Stimulated activated CD8-positive, alpha-beta memory T cell treated with anti-CD3 and anti-CD28 coated beads, Interleukin-15, amount 100 ng/mL, for 1 hour (primary cell): ENCODE results near the gene TF.
"Not testable (repeated sequence)": the region's sequence is repeated elsewhere in the genome, so short reads cannot be mapped to it uniquely, and the experiment has no call there.

Source experiments
- DNase-seq: peaks from one replicate; pipeline ENCODE4 v3.0.0-alpha.2; 2020; ENCODE audit warnings: low read depth

The TF gene

DNA sequence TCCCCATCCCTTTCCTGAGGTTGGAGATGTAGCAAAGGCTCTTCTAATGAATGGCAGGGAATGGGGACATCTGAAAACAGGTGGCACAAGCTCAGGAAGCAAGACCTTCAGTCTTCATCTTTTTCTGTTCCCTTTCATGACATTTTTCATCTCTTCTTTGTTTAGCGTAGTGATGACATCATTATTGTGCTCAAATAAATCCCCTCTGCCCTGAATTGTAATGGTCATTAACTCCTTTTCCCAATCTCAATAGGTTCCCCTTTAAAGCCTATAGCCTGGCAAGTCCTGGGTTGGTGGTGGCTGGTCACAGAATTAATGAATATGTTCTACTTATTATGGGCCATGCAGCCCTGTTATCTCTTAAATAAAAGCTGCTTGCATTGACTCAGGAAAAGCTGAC, 21.4 kb downstream of the TF start:
- DNase-seq, result no peak

DNA sequence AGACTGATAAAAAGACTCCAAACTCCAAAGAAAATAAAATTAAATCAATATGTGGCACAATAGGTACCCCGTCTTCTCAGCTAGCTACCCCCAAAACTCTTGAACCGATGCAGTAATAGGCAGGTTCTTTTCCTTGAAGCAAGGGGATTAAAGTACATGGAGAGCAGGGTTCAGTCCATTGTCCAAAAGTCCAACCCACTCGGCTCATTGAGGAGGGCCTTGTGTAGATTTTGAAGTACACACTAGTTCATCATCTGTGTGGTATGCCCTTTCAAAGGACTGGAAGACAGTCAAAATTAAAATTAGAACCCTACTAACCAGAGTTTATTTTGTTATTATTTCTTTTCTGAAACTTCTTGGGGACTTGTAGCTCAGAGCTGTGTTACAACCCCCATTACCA, 23.3 kb downstream of the TF start:
- DNase-seq, result no peak

DNA sequence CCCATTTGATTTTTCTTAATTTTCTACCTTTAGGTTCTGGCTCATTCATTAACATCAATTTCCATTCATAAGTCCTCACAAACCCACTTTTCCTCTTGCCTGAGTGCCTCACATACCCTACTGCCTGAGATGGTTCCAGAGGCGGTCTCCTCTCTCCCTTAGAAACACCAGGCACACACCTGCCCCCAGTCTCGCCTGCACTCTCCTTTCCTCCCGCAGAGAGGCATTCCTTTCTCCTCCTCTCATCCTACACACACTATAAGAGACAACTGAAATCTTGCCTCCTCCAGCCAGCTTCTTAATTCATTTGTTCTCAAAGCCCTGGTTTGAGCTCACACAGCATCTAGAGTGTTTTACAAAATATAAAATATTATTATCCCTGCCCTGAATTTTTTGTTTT, 27.5 kb downstream of the TF start:
- DNase-seq, result no peak

DNA sequence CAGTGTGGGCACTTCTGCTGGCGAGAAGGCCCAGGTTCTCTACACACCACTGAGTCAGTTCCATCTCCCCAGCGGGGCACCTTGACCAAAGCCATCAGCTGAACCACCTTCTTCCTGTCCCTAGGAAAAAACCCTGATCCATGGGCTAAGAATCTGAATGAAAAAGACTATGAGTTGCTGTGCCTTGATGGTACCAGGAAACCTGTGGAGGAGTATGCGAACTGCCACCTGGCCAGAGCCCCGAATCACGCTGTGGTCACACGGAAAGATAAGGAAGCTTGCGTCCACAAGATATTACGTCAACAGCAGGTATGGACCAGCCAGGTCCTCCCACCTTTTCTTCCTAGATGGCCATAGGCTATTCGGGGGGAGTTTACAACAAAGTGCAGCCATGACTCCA, 29.1 kb downstream of the TF start:
- no peak for DNase-seq

DNA sequence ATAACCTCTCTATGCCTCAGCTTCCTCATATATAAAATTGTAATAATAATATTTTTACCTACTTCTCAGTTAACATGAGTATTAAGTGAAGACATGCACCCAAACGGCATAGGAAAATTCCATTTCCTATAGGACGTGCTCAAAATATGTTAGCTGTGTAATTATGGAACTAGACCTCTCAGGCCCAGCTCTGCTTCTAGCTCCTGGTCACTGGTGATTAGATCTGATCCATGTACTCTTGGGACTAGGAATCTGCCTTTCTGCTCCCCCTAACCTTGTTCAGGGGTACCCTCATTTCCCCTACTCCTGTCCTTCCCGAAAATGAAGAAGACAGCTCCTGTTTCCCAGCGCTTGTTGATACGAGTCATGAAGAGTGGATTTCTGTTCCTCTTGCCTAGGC, 29.6 kb downstream of the TF start:
- DNase-seq, result no peak

DNA sequence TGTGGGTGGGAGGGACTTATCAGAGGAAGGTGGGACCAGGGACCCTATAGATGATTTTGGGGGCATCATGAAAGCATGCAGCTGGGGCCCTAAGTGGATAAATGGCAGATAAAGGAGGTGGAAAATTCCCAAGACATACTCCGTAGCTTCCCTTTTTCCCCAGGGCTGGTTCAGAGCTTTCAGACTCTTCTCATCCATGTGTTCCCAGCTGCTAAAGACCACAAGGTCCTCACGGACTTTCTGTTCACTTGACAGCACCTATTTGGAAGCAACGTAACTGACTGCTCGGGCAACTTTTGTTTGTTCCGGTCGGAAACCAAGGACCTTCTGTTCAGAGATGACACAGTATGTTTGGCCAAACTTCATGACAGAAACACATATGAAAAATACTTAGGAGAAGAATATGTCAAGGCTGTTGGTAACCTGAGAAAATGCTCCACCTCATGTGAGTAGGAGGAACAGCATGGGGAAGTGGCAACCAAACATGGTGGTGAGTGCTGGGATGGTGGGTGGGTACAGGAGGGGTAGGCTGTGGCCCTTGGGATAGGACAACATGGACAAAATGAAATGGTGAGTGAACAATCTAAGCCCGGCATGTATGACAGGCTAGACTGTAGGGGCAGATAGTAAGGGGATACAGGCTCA, 30.7 kb downstream of the TF start:
- no peak for DNase-seq

DNA sequence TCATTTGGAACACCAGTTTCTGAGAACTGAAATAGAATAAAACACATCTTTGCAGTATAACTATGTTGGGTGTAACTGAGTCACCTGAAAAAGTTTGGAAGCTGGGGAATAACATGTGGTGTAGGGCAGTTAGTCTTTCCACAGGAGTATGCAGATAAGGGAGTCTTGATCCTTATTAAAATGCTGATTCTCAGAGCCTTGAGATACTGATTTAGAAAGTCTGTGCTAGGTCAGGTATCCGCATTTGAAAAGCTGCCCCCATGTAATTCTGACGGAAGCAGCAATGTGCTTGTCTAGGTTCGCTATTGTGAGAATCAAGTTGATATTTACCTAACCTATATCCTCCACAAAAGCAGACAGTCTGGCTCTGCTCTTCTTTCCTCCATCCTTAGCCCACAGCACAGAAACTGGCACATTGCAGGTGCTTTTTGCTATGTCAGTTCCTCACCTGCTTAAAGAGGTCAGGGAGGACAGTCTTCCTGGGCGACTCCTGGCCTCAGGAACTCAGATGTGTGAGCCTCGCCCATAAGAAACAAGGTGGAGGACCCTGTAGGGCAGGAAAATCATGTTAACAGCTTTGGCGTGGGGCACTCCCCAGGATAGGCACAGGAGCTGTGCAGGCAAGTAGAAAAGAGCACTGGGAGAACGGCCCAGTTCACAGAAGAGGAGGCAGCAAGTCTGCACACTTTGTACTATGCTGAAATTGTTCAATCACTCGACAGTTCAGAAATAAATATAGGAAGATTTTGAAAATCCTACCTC, 31.8 kb downstream of the TF start:
- DNase-seq, result no peak

DNA sequence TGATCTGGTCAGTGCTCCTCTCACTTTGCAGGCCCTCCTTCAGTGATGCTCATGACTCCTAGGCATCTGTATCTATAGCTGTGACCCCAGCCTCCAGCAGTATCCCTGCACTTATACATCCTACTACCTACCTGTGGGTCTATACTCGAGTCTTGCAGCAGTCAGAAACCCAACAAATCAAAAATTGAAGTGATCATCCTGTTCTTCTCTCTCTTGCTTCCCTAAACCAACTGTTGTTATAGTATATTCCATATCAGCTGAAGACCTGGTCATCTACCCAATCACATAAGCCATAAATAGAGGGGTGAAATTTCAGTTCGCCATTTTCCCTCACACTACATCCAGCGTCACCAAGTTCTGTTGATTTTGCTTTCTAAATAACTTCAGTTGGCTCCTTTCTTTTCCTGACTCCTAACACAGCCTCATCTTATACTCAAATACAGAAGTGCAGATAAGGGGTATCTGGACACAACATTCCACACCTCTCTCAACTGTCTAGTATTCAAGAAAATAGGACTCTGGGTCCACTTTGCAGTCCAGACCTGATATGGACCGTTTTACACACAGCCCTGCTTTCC, 33.5 kb downstream of the TF start:
- no peak for DNase-seq

DNA sequence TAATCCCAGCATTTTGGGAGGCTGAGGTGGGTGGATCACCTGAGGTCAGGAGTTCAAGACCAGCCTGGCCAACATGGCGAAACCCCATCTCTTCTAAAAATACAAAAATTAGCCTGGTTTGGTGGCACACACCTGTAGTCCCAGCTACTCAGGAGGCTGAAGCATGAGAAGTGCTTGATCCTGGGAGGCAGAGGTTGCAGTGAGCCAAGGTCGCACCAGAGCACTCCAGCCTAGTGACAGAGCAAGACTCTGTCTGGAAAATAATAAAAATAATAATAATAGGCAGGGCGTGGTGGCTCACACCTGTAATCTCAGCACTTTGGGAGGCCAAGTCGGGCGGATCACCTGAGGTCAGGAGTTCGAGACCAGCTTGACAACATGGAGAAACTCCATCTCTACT, 34.6 kb downstream of the TF start:
- DNase-seq, result not testable (repeated sequence)

DNA sequence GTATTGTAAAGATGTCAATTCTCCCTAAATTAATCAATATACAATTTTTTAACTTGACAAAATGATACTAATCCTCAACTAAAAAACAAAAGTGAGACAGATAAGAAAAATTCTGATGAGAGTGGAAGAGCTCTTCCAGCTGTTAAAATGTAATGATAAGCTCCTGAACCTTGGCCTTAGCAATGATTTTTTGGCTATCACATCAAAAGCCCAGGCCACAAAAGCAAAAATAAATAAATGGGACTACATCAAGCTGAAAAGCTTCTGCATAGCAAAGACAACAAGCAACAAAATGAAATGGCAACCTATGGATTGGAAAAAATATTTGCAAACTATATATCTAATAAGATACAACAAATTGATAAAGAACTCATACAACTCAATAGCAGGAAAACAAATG, 35.4 kb downstream of the TF start:
- no peak for DNase-seq

DNA sequence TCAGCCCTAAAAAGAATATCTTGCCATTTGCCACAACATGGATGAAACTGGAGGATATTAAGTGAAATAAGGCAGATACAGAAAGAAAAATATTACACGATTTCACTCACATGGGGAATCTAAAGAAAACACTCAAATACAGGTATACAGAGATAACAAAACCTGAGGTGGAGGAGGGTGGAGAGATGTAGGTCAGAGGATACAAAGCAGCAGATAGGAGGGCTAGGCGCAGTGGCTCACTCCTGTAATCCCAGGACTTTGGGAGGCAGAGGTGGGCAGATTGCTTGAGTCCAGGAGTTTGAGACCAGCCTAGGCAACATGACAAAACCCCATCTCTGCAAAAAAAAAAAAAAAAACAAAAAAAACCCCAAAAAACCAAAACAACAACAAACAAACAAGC, 36.3 kb downstream of the TF start:
- no peak for DNase-seq

DNA sequence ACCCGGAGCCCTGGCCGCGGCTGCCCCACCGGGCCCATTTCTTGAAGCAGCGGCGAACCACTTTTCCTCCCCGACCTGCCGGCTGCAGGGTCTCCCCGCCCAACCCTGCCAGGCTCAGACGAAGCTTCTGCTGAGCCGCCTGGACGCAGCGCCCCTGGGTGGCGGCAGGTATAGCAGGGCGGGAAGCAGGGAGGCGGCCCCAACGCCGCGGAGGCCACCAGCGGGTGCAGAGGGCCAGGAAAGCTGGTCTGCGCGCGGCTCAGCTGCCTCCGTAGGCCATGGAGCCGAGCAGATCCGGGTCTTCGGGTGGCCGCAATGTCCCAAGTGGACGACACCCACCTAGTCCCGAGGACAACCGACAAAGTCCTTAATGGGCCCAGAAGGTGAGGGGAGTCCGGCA, 37.6 kb downstream of the TF start:
- no peak for DNase-seq

DNA sequence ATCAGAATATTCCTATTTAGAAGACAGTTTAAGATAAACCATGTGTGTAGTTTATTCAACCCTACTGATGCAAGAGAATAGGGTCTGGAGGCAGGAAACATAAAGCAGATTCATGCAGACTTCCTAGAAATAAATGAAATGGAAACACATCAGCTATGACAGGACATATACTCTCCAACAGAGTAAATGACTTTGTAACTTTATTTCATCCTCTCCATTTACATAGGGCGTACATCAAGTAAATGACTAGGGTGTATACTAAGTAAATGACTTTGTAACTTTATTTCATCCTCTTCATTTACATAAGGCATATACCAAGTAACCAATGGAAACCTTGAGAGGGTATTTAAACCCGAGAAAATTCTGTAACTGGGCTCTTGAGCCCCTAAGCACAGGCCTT, 41.8 kb downstream of the TF start:
- no peak for DNase-seq

DNA sequence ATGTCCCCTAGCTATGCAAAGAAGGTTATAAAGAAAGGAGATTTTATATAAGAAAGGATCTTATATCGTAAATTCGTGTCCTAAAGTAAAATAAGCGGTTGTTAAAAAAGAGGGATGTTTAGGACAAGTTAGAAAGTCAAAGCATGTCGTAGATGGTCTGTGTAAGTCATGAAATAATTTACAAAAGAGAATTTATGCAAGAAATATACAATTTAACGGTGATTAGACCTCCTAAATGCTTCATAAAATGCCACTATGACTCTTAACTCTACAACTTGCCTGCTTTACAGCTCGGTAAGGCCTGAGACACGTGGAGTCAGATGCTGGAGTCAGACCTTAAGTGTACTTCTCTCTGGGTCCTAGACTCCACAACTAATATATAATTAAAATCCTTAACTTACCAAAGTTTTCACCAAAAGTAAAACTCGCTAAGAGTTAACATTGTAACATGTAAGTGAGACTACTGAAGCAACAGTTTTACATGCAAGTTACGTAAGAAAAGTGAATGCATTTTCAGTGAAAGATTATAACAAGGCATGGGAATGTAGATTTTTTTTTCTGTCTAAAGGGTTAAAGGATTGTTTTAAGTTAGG, 46.1 kb downstream of the TF start:
- DNase-seq, result no peak

DNA sequence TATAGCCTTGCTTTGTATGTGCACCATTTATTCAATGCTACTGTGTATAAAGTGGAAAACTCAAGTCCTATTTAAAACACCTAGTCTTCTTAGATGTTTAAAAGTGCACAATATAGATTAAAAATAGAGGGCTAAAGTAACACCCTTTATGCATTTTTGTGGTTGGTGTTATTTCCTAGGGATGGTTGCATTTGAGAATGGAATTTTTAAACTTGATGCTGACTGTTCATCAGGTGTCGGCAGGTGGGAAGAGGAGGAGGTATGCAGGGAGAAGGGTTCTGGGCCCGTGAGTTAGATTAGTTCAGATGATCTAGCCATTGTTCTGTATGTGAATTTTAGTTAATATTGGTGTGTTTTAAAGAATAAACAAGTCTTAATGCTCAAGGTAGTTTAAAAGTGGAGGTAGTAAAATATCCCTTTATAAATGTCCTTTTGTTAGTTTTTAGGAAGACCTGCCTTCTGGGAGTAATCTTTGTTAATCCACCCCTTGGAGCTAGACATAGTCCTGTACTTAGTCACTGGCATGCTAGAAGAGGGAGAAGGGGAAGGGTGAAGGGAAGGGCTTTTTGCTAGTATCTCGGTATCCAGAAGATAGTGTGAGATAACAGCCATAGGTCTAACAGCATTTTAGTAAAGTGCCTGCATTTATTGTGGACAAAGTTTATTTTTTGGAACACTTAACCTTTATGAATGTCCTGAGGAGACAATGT, 51.4 kb downstream of the TF start:
- DNase-seq, result no peak

DNA sequence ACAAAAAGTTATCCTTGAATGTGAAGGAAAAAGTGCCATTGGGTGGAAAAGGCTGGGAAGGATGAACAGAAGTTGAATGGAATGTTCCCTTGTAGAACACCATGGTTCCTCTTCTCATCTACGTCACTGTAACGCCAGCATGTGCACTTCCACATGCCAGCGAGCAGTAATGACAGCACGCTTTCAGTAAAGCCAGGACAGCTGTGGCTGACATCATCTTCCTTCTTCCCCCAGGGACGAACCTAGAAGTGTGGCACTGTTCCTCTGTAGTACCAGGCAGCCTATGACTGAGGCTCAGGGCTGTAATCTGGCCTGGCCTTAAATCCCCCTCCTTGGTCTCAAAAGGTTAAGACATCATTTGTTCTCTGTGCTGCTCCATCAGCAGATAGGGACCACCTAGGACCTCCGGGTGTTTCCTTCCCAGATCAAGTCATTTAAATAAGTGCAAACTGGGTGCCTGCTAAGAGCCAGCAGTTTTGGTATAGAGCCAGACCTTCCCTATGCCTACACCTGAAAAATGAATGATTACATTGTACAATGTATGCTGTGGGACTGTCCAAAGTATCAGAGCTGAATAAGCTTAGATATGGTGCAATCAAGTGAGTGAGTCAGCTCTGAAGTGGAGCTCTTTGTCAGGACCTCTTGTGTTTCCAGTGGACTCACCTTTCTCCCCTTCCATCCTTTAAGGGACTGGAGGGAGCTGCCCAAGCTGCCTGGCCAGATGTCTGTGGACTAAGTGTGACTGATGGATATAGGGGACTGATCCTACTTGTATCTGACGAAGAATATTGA, 53.8 kb downstream of the TF start:
- DNase-seq, result no peak

DNA sequence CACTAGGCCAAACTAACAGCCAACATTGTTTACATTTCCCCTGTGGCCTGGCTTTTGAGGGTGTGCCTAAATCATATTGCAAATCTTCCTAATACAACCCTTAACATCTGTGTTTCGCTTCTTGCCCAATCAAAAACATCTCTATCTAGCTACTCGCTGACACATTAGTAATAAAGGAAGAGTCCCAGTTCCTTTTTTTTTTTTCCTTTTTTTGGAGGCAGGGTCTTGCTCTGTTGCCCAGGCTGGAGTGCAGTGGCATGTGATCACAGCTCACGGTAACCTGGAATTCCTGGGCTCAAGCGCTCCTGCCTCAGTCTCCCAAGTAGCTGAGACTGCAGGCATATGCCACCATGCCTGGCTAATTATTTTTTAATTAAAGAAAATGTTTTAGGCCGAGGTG, 57.3 kb downstream of the TF start:
- no peak for DNase-seq

DNA sequence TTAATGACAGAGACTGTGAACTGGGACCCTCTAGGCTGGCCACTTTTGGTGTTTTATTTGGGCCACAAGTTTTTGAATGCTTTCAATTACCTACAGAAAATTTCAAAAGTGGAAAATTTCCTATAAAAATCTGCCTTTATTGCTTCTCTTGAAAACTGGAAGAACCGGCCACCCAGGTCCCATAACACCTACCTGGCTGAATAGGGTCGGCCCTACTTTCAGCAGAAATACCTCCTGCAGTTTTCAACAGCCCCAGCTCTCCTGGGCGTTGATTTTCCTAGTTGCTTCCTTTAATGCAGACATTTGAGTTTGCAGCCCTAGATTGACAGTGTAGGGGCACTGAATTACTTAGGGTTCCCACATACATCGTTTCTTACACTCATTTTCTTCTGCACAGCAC, 58.7 kb downstream of the TF start:
- no peak for DNase-seq

DNA sequence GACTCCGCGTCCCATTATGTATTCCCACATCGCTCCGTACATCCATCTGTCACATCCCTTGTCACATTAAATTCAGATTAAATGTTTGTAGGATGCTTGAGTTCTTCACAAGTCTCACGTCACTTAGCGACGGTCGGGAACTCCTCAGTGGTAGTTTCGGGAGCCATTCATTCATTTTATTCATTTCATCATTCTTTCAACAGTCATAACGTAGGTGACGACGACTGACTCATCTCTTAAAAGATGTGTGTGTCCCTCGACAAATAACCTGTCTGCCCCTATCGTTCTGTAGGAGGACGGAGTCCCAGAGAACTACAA, 59.1 kb downstream of the TF start:
- DNase-seq, result no peak

DNA sequence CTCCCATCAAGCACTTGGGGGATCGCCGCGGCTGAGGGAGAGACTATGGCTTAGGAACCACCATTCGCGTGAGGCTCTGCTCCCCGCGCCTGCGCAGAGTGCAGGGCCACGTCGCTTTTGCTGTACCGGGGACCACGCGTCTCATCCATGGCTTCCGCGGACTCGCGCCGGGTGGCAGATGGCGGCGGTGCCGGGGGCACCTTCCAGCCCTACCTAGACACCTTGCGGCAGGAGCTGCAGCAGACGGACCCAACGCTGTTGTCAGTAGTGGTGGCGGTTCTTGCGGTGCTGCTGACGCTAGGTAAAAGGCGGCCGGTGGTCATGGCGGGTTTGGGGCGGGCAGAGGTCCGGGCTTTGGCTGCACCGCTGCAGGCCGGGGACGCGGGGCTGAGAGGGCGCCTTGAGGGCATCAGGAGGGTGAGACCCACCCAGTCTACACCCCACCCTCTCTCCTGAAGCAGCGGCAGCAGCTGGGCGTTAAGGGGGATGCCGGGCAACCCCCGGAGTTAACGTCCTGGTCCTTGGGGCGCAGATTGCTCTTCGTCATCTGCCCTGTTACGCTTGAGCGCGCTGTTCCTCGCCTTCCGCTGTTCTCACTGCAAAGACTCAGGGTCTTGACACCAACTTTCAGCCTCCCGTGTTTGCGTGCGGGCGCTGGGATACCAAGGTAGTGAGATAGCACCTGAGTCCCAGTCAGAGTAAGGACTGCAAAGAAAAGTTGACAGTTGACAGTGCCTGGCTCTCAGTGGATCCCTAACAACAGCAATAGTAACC, 59.7 kb downstream of the TF start, which contains the start of gene SRPRB:
Gene SRPRB, plus strand, starts transcription at position 114 of the 774 bp plus-strand sequence. Its CDS starts 34 bp downstream, at position 148.
- DNase-seq, result peak; percentile 91

DNA sequence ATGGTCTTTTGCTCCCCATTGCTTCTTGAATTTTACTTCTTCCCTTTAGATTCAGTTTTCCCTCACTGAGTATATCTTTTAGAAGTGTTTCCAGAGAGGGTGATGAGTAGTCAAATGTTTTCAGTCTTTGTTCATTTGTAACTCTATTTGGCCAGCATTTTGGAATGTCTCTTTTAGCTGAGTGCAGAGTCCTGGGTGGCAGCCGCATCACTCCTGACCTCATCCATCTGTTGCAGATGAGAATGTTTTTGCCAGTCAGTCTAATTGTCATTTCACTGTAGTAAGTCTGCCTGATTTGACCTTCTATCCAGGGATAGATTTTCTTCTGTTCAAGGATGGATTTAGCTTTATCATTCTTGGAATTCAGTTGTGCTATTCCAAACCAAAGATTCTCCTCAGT, 66.7 kb downstream of the TF start:
- no peak for DNase-seq
